Activated T-helper 2 cell treated with anti-CD3 and anti-CD28 coated beads, Interferon-gamma antibody, Interleukin-2, Interleukin-4, amounts not matched to agents 10 μg/mL and 5 μg/mL and 100 μg/mL, durations not matched to agents 14 hours and 24 hours and 36 hours (primary cell): ENCODE data around the gene RGS6. TPM values are rescaled to one million over a fixed set of nuclear protein-coding genes. Genes with fewer than 3 reads are reported as not detected.
"Not testable (repeated sequence)": the region's sequence is repeated elsewhere in the genome, so short reads cannot be mapped to it uniquely, and the experiment has no call there.

Source experiments
- DNase-seq: peaks from one replicate; pipeline ENCODE4 v3.0.0; 2021; ENCODE audit warnings: low spot score
- H3K27ac Mint-ChIP-seq: one replicate; pipeline ENCODE4 v1.8.0; 2021; ENCODE audit warnings: mixed read lengths
- H3K27me3 Mint-ChIP-seq: one replicate; pipeline ENCODE4 v1.8.0; 2021; ENCODE audit warnings: low read depth, mixed read lengths
- H3K36me3 Mint-ChIP-seq: one replicate; pipeline ENCODE4 v1.8.0; 2021; ENCODE audit warnings: low read depth, mixed read lengths
- H3K4me1 Mint-ChIP-seq: one replicate; pipeline ENCODE4 v1.8.0; 2021; ENCODE audit warnings: low read depth, mixed read lengths
- H3K4me3 Mint-ChIP-seq: one replicate; pipeline ENCODE4 v1.8.0; 2021; ENCODE audit warnings: low read depth, mild to moderate bottlenecking, moderate library complexity, mixed read lengths
- H3K9me3 Mint-ChIP-seq: one replicate; pipeline ENCODE4 v1.8.0; 2021; ENCODE audit warnings: mixed read lengths
- intact Hi-C: fragments of 100-400 bp; cut with micrococcal nuclease; formaldehyde crosslinking; loops from one replicate; pipeline ENCODE4 v1.15.1; 2023
- total RNA-seq: library from RNA; stranded (reverse); gene quantifications from 2 replicates; pipeline ENCODE4 v1.2.3, GENCODE V29; 2022

RGS6 gene
- total RNA-seq, 1 donor from 2014 or later = 3.7 TPM

DNA sequence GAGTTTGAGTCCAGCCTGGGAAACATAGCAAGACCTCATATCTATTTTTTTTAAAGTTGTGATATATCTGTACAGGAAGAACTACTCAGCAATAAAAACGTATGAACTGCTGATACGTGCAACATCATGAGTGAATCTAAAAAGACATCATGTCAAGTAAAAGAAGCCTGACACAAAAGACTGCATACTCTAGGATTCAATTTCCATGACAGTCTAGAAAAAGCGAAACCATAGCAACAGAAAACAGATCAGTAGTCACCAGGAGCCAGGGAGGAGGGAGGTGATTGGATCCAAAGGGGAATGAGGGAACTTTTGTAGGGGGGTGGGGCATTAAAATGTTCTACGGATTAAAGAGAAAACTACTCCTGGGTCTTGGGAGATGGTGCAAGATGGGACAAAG, 8.7 kb upstream of the RGS6 start:
- Mint-ChIP-seq H3K27ac (no peak overlapping the region), H3K9me3 (no peaks in the 10 kb centered on the region), H3K36me3 (no peaks in the 10 kb centered on the region), H3K4me1 (no peaks in the 10 kb centered on the region), H3K27me3 (peaks cover 10% of the 10 kb centered on the region), H3K4me3 (no peak overlapping the region)
- intact Hi-C loops = no loop called here
- DNase-seq = no peak

DNA sequence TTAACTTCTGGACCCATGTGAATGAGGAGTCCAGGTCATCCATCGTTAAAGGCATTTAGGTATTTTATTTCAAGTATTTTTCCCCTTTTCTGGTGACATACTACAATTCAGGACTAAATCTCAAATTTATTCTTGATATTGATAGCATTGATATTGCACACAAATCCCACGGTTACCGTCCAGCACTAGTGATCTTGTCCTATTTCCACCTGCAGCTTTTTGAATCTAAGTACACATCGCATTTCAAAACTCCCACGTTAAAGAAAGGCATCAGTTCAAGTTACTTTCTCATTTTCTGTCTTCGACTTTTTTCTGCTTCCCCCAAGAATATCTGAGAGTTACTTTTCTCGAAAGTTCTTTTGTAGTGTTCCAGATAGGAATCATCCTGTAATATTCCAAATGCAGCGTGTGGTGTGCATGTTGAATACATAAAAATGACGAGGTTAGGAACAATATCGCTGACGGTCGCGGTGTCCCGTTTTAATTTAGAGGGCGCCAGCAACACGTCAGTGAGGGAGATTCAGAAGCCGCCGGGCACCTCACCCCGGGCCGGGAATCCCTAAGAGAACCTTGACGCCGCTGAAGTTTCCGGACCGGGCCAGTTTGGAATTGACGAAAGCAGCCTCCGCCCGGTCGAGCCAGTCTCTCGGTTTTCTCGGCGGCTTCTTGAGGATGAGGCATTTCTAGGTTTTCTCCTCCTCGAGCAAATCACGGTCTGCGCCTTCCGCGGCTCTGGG, 569 bp upstream of the RGS6 start:
- DNase-seq = no peak
- H3K4me1 Mint-ChIP-seq = peaks cover 15% of the 10 kb centered on the region
- H3K4me3 Mint-ChIP-seq = peak overlapping the region; percentile 47
- H3K36me3 Mint-ChIP-seq = no peaks in the 10 kb centered on the region
- intact Hi-C loops = loop anchor here (2.0 to 5.0 kb wide), 3 partner anchors 91 to 491 kb away; no protein-coding TSS in a partner anchor
- peaks cover 55% of the 10 kb centered on the region for H3K27me3 Mint-ChIP-seq
- H3K9me3 Mint-ChIP-seq = no peaks in the 10 kb centered on the region
- no peak overlapping the region for H3K27ac Mint-ChIP-seq

- H3K4me3 Mint-ChIP-seq = peak overlapping the region; percentile 74
- H3K36me3 Mint-ChIP-seq = no peaks in the 10 kb centered on the region
- no peaks in the 10 kb centered on the region for H3K9me3 Mint-ChIP-seq
- peak overlapping the region; percentile 80 for H3K27ac Mint-ChIP-seq
- peaks cover 15% of the 10 kb centered on the region for H3K4me1 Mint-ChIP-seq
- DNase-seq = no peak
- intact Hi-C loops = loop anchor here (1.0 to 5.0 kb wide), 4 partner anchors 33 to 489 kb away; no protein-coding TSS in a partner anchor
- peaks cover 55% of the 10 kb centered on the region for H3K27me3 Mint-ChIP-seq
Measured at GRCh38 chr14:71933001-71933587, 865 bp downstream of the RGS6 start.

- peaks cover 26% of the 10 kb centered on the region for H3K27me3 Mint-ChIP-seq
- H3K9me3 Mint-ChIP-seq, H3K4me1 Mint-ChIP-seq, H3K4me3 Mint-ChIP-seq, DNase-seq, intact Hi-C loops, H3K36me3 Mint-ChIP-seq, H3K27ac Mint-ChIP-seq: not testable (repeated sequence)
Measured at GRCh38 chr14:71938273-71938672, 6.0 kb downstream of the RGS6 start.

GRCh38 chr14:71939344-71939743, 7.1 kb downstream of the RGS6 start:
- H3K4me1 Mint-ChIP-seq, H3K4me3 Mint-ChIP-seq, DNase-seq, intact Hi-C loops, H3K9me3 Mint-ChIP-seq, H3K27ac Mint-ChIP-seq, H3K36me3 Mint-ChIP-seq: not testable (repeated sequence)
- peaks cover 20% of the 10 kb centered on the region for H3K27me3 Mint-ChIP-seq

- H3K4me1 Mint-ChIP-seq, H3K4me3 Mint-ChIP-seq, H3K36me3 Mint-ChIP-seq, H3K27ac Mint-ChIP-seq, intact Hi-C loops, H3K9me3 Mint-ChIP-seq, DNase-seq: not testable (repeated sequence)
- H3K27me3 Mint-ChIP-seq = peaks cover 18% of the 10 kb centered on the region
Measured at GRCh38 chr14:71940500-71940899, 8.3 kb downstream of the RGS6 start.

DNA sequence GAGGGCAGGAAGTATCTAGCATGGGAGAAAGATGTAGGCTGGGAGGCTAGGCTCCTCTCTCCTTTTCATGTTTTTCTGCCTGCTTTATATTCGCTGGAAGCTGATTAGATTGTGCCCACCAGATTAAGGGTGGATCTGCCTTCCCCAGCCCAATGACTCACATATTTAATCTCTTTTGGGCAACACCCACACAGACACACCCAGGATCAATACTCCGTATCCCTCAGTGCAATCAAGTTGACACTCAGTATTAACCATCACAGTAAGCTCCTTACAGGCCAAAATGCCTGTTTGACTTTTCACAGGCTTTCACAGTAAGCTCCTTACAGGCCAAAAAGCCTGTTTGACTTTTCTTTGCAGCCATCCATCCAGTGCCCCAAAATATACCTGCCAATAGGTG, 9.4 kb downstream of the RGS6 start:
- H3K4me1 Mint-ChIP-seq, H3K9me3 Mint-ChIP-seq, H3K36me3 Mint-ChIP-seq, H3K4me3 Mint-ChIP-seq, DNase-seq, H3K27ac Mint-ChIP-seq, intact Hi-C loops: not testable (repeated sequence)
- H3K27me3 Mint-ChIP-seq = peaks cover 21% of the 10 kb centered on the region

- DNase-seq = no peak
- H3K4me1 Mint-ChIP-seq = no peaks in the 10 kb centered on the region
- intact Hi-C loops = no loop called here
- no peak overlapping the region for H3K4me3 Mint-ChIP-seq
- H3K36me3 Mint-ChIP-seq = no peaks in the 10 kb centered on the region
- H3K27ac Mint-ChIP-seq = no peak overlapping the region
- H3K27me3 Mint-ChIP-seq = peaks cover 21% of the 10 kb centered on the region
- peaks cover 8% of the 10 kb centered on the region for H3K9me3 Mint-ChIP-seq
Measured at GRCh38 chr14:71942904-71943694, 10.9 kb downstream of the RGS6 start.

DNA sequence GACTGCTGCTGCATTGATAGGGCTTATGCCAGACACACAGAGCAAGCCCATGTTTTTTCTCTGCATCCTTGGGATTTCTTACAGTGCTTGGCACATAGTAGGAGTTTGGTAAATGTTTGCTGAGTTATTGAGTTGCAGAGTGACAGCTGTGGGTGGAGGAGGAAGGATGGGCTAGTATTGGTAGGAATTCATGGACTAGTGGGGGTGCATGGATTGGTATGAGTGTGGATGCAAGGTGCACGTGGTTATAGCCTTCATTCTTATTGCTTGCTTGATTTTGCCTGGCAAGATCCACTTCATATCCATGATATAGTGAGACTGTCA, 11.4 kb downstream of the RGS6 start:
- no peaks in the 10 kb centered on the region for H3K36me3 Mint-ChIP-seq
- H3K4me1 Mint-ChIP-seq = no peaks in the 10 kb centered on the region
- peaks cover 8% of the 10 kb centered on the region for H3K9me3 Mint-ChIP-seq
- no peak overlapping the region for H3K27ac Mint-ChIP-seq
- no peak overlapping the region for H3K4me3 Mint-ChIP-seq
- intact Hi-C loops = no loop called here
- DNase-seq = no peak
- H3K27me3 Mint-ChIP-seq = peaks cover 21% of the 10 kb centered on the region

DNA sequence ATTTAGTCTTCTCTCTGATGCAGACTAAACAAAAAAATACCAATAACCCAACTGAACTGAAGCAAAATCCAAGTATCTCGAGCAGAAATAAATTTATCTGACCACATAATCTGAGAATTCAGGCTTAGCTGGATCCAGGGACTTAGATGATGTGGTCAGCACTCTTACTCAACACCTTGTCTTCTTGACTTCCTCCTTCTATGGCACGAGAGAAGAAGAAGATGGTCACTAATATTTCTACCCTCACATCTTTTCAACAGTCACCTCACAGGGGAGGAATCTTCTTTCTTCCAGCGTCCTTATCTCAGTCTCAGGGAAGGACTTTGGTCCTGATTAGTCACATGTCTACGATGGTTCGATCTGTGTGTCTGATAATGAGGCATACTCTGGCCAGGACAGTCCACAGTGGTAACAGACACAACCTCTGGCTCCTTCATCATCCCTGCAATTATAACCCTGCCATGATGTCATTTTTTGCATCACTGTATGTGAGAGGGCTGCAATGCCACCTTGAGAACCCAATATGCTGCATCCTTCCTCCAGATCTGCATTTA, 15.8 kb downstream of the RGS6 start:
- H3K27ac Mint-ChIP-seq = no peak overlapping the region
- H3K9me3 Mint-ChIP-seq = peaks cover 7% of the 10 kb centered on the region
- H3K4me3 Mint-ChIP-seq = no peak overlapping the region
- no peaks in the 10 kb centered on the region for H3K4me1 Mint-ChIP-seq
- intact Hi-C loops = no loop called here
- no peak for DNase-seq
- H3K27me3 Mint-ChIP-seq = peaks cover 21% of the 10 kb centered on the region
- no peaks in the 10 kb centered on the region for H3K36me3 Mint-ChIP-seq

- Mint-ChIP-seq H3K27me3 (peaks cover 23% of the 10 kb centered on the region), H3K4me1 (peaks cover 5% of the 10 kb centered on the region), H3K9me3 (peaks cover 7% of the 10 kb centered on the region), H3K27ac (no peak overlapping the region), H3K36me3 (no peaks in the 10 kb centered on the region), H3K4me3 (no peak overlapping the region)
- intact Hi-C loops = no loop called here
- DNase-seq = no peak
Measured at GRCh38 chr14:71952381-71953363, 20.4 kb downstream of the RGS6 start.

DNA sequence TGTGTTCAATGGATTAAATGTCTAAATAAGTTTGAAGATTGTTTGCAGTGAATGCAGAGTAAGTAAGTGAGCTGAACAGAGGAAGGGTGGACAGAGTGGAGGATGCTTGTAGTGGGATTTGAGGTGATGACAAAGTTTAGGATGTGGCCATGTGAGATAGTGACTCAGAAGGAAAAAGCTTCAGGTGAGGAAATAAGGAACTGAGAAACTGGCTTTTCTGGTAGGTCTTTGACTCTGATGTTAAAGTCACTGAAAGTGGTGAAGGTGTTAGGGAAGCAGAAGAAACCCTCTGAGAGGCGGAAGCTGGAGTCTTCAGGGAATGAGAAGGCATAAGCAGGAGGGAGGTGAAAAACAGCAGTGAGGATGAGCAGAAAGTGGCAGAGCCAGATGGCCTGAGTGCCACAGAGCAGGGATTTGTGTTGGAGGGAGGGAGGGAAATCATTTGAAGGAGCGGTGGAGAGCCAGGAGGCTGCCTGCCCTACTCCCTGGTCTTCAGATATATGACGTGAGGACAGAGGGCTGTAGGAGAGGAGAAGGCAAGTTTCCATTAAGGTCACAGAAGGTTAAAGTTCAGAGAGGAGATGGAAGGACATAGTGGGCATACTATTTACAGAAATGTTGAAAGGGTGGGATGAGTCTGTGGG, 24.8 kb downstream of the RGS6 start:
- H3K4me3 Mint-ChIP-seq = no peak overlapping the region
- H3K27me3 Mint-ChIP-seq = peaks cover 20% of the 10 kb centered on the region
- no peaks in the 10 kb centered on the region for H3K9me3 Mint-ChIP-seq
- no peak for DNase-seq
- H3K27ac Mint-ChIP-seq = no peak overlapping the region
- H3K4me1 Mint-ChIP-seq = peaks cover 13% of the 10 kb centered on the region
- intact Hi-C loops = no loop called here
- no peaks in the 10 kb centered on the region for H3K36me3 Mint-ChIP-seq
